Measurements from ENCODE around the gene PAK2. TPM values are rescaled to one million over a fixed set of nuclear protein-coding genes. Genes with fewer than 3 reads are reported as not detected.

PAK2 gene
- total and polyA plus RNA-seq, 12 donors: 15.3 to 62.0 (median 46.8) TPM

GRCh38 chr3:196794467-196794866 is 54.8 kb downstream of the PAK2 start:
- intact Hi-C loops (cut with DNase I): no loop called here
- no peak overlapping the region for H3K27ac ChIP-seq
- no peak for DNase-seq
- no peaks in the 10 kb centered on the region for H3K27me3 ChIP-seq
- no peaks in the 10 kb centered on the region for H3K36me3 ChIP-seq (replicated peaks in 1 of 2)
- H3K4me3 ChIP-seq: no peak overlapping the region
- H3K4me1 ChIP-seq (replicated peaks in 1 of 2): peaks cover 0 to 7% of the 10 kb centered on the region in 2 donors
- H3K9me3 ChIP-seq (replicated peaks in 1 of 3): no peaks in the 10 kb centered on the region
- 96 to 100% (median 99%) methylated on average over 3 of the region's 3 CpGs for WGBS, 4 donors
- TF ChIP-seq POLR2A (IDR thresholded peaks at IDR 0.05) (no peak), CTCF (IDR thresholded peaks at IDR 0.05) (no peak)

- Histone ChIP-seq H3K4me3 (no peak overlapping the region), H3K27ac (no peak overlapping the region), H3K4me1 (replicated peaks in 1 of 2) (no peaks in the 10 kb centered on the region), H3K9me3 (replicated peaks in 1 of 3) (no peaks in the 10 kb centered on the region), H3K36me3 (replicated peaks in 1 of 2) (no peaks in the 10 kb centered on the region), H3K27me3 (no peaks in the 10 kb centered on the region)
- WGBS, 4 donors: 93 to 100% (median 96%) methylated on average over 1 of the region's 1 CpG
- DNase-seq: no peak
- no peak for TF ChIP-seq CTCF (IDR thresholded peaks at IDR 0.05)
- TF ChIP-seq POLR2A (IDR thresholded peaks at IDR 0.05): no peak
- intact Hi-C loops (cut with DNase I): no loop called here
Observed at GRCh38 chr3:196796317-196796716, 56.7 kb downstream of the PAK2 start.

GRCh38 chr3:196800742-196801434 is 61.2 kb downstream of the PAK2 start:
- no peak overlapping the region for H3K27ac ChIP-seq
- TF ChIP-seq POLR2A (IDR thresholded peaks at IDR 0.05): no peak
- TF ChIP-seq CTCF (IDR thresholded peaks at IDR 0.05): no peak
- 85 to 95% (median 94%) methylated on average over 8 of the region's 8 CpGs for WGBS, 4 donors

GRCh38 chr3:196803891-196804468 is 64.3 kb downstream of the PAK2 start:
- Histone ChIP-seq H3K9me3 (replicated peaks in 1 of 3) (no peaks in the 10 kb centered on the region), H3K27me3 (no peaks in the 10 kb centered on the region), H3K4me1 (replicated peaks in 1 of 2) (no peaks in the 10 kb centered on the region), H3K36me3 (replicated peaks in 1 of 2) (peaks cover 0 to 8% of the 10 kb centered on the region in 2 donors), H3K27ac (no peak overlapping the region), H3K4me3 (no peak overlapping the region)
- DNase-seq: no peak
- intact Hi-C loops (cut with DNase I): loop anchor here in 1 of 2 donors (10.0 kb wide), 1 partner anchor 59 kb away; no protein-coding TSS in a partner anchor
- WGBS, 4 donors: 72 to 77% (median 76%) methylated on average over 9 of the region's 9 CpGs
- no peak for TF ChIP-seq POLR2A (IDR thresholded peaks at IDR 0.05)
- no peak for TF ChIP-seq CTCF (IDR thresholded peaks at IDR 0.05)

More at GRCh38 chr3:196800742-196801434, 61.2 kb downstream of the PAK2 start:
- peaks cover 0 to 8% of the 10 kb centered on the region in 2 donors for H3K36me3 ChIP-seq (replicated peaks in 1 of 2)
- intact Hi-C loops (cut with DNase I): loop anchor here in 1 of 2 donors (10.0 kb wide), 1 partner anchor 56 kb away; no protein-coding TSS in a partner anchor
- DNase-seq: no peak
- H3K27me3 ChIP-seq: no peaks in the 10 kb centered on the region
- no peaks in the 10 kb centered on the region for H3K9me3 ChIP-seq (replicated peaks in 1 of 3)
- no peak overlapping the region for H3K4me3 ChIP-seq
- no peaks in the 10 kb centered on the region for H3K4me1 ChIP-seq (replicated peaks in 1 of 2)
